Esophagus muscularis mucosa (tissue), 4 donors: ENCODE measurements around the gene LKAAEAR1.

Experiments
- CTCF ChIP-seq, 3 experiments: fragments of 200-600 bp in 2 of 3; fragments of 450-650 bp in 1 of 3; sonication (generic) in 2 of 3; IDR thresholded peaks; one replicate each; pipeline ENCODE4 v1.5.1; 2017 to 2019; ENCODE audit warnings: antibody characterized with exemption in 3 of 3, mild to moderate bottlenecking in 2 of 3, moderate library complexity in 1 of 3
- EP300 ChIP-seq: sonication (generic); formaldehyde crosslinking; IDR thresholded peaks from one replicate; pipeline ENCODE4 v1.6.1; 2017; ENCODE audit warnings: antibody characterized with exemption
- POLR2A ChIP-seq: fragments of 450-650 bp; IDR thresholded peaks from one replicate; pipeline ENCODE4 v1.6.1; 2017; ENCODE audit warnings: antibody characterized with exemption, moderate library complexity, mild to moderate bottlenecking, low read depth

GRCh38 chr20:64100946-64101688, 16.9 kb upstream of the LKAAEAR1 start:
- TF ChIP-seq CTCF (IDR thresholded peaks at IDR 0.05): no peak
- no peak for TF ChIP-seq POLR2A
- no peak for TF ChIP-seq EP300
